Measurements from ENCODE around the gene PRKAG1.

PRKAG1 gene

DNA sequence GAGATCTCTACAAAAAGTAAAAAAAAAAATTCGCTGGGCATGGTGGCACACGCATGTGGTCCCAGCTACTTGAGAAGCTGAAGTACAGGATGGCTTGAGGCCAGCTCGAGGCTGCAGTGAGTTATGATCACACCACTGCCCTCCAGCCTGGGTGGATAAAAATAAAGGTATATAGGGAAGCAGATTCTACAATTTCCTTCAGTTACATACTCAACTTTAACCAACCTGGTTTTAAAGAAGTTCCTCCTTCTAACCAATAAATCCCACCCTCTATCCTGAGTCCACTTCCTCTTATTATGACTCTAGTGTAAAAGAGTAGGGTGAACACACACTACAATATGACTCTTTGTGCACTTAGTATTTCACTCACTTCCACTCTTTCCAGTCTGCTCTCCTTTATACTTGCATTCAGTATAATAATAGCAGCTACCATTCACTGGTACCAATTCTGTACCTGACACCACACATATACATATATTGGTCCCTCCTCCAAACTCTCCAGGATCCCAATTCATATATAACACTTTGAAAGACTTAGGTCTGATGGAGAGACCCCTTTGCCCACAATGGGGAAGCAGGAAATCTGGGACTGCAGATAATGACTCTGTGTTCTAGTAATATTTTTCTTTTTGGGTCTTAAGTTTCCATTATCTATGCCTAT lies 63.6 kb downstream of the PRKAG1 start:
- FAIRE-seq (no peak), DNase-seq (ENCODE audit: insufficient read length, low spot score) (no peak)
- TF ChIP-seq CTCF (IDR thresholded peaks at IDR 0.05; ENCODE audit: insufficient read depth, missing control alignments): no peak

DNA sequence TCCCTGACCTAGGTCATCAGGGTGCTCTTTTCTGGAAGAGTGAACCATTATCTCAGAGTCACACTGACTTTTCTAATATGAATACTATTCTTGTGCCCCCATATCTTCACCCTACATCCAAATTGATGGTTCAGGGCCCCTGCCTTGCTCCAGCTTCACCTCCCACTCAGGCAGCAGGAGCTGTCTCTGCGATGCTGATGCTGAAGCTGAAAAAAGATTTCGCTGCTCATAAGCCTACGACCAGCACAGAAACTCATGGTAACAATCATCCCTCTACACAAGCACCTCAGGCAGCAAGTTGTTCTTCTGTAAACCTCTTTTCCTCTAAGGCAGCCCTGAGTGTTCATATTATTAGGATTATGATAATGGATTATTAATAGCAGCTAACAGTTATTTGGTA lies 64.5 kb downstream of the PRKAG1 start:
- TF ChIP-seq CTCF (IDR thresholded peaks at IDR 0.05; ENCODE audit: insufficient read depth, missing control alignments): no peak
- no peak for FAIRE-seq
- DNase-seq (ENCODE audit: insufficient read length, low spot score): no peak

GRCh38 chr12:48952691-48953090 lies 65.9 kb downstream of the PRKAG1 start:
- TF ChIP-seq CTCF (IDR thresholded peaks at IDR 0.05; ENCODE audit: insufficient read depth, missing control alignments): no peak
- no peak for DNase-seq (ENCODE audit: insufficient read length, low spot score)
- no peak for FAIRE-seq

Measured in D721Med (cell line).